ENCODE measurements around the gene LYST.
A peak's percentile ranks its signal among the peaks of the same experiment; 100 is the strongest.
"Not testable (repeated sequence)": the region's sequence is repeated elsewhere in the genome, so short reads cannot be mapped to it uniquely, and the experiment has no call there.

LYST gene

DNA sequence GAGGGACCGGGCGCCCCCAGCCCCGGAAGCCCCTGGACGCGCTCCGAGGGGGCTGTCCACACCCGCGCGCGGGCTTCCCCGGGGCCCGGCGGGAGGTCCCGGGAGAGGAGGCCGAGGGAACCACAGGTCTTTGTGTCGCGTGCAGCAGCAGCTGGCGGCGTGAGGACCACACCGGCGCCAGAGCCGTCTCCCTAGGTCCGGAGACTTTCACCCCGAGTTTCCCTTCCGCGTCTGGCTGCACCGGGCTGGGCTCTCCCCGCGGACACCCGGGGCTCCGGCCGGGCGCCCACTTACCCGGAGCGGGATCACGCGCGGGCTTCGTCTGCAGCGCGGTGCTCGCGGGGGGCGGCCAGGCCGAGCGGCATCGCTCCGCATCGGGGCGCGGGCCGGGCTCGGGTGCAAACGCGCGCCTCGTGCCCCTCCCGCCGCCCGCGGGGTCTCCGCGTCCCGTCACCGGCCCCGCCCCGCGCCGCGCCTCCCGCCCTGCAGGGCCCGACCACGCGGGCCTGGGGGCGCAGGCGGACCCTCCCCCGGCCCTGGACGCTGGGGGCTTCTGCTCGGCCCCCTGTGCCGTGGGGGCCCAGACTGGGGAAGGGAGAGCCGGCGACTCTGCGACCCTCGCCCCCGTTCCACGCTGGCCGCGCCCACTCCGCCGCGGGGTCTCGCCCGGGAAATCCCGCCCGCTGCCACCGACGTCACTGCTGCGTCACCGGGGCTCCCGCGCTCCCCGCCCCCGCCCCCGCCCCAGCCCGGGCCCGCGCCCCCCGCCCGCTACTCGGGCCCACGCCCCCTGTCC lies 217.1 kb downstream of the LYST start, which contains the start of gene GNG4:
Gene GNG4 (minus strand): TSS at position 417 of the 796 bp plus-strand sequence. CDS start 65,946 bp downstream, outside the sequence.
- peak in 1 of 14 donors; percentile 22 for DNase-seq

DNA sequence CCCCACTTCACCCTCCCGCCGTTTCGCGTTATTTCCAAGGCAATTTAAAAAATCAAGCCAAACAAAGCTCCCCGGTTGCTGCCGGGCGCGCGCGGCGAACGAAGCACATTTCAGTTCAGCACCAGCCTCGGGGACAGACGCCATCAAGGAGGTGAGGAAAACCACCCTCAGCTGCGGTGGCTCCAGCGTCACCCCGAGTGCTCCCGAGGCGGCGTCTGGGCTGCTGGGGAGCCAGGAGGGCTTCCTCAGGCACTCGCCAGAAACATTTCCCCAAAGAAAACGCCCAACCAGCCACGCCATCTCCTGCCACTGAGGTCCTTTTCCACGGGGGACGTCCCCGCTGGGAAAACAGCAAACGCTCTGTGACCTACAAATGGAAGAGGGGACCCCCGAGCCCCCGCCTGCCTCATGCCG lies 217.7 kb downstream of the LYST start:
- peak in 3 of 14 donors; percentile 13 to 62 (median 18) for DNase-seq

DNA sequence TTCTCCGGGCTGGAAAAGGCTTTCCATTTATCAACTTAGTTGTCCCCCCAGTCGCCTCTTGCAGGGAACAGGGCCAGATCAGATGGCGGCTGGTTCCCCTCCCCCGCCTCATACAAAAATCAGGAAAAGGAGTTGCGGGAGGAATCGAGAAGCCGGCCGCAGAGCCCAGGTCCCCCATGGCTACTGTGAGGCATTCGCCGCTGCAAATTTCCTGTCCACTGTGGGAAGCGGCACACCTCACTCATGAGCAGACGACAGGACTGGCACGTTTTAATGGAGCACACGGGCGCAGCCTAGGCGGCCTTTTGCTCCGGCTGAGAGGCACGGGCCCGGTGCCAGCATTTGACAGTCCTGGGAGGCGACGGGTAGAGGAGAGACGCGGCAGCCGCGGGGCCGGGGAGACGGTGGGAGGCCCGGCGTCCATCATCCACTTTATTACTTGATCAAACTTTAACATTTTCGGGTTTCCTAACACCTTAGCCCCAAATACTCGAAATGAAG lies 218.2 kb downstream of the LYST start:
- DNase-seq, result peak in 2 of 14 donors; percentile 23 to 82

DNA sequence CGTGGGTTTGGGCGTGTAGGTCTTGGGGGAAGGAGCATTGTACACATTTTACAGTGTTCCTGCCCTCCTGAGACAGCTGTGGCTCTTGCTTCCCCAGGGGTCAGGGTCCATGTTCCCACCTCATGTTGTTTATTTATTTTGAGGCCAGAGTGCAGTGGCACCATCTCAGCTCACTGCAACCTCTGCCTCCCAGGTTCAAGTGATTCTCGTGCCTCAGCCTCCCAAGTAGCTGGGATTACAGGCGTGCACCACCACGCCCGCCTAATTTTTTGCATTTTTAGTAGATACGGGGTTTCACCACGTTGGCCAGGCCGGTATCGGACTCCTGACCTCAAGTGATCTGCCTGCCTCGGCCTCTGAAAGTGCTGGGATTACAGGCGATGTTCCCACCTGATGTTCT lies 219.2 kb downstream of the LYST start:
- DNase-seq, result not testable (repeated sequence)

DNA sequence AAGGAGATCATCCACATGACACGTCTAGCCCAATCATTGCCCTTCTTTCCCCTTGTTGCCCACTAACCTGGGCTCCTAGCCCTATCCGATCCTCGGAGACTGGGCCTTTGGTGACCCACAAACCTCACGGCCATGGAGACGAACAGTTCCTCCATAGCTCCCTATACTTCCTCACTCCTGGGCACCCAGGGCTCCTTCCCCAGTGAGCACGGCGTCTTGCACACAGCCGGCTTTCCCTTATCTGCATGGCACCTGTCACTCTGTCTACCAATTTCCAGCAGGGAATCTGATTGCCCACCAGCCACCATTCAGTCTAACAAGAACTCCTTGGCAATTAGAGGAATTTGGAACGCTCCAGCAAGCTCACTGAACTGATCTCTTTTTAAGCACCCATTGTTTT lies 220.2 kb downstream of the LYST start:
- peak in 1 of 14 donors; percentile 10 for DNase-seq

DNA sequence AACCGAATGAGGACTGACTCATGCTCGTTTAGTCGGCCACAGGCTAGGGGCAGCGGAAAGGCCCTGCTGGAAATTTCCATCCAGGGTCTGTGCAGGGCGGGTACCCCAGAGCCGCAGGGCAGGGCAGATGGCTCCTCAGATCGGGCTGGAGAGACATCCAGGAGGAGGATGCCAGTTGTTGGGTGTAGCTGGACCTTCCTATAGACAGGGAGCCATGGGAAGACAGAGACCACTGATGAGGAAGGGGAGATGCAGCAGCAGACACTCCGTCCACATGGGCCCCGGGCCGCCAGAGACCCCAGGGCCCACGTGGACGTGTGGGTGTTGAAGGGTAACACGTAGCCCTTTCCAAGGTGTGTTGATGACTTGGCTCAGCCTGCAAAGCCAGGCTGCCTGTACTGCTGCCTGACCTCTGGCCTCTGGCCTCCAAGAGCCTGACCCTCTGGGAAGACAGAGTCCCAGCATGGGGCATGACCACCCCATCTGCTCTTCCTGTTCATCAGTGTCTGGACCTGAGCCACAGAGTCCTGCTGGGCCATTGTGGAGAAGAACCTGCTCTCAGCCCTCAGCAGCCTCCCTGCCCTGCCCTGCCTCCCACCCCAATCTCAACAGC lies 221.9 kb downstream of the LYST start:
- DNase-seq, result no peak

DNA sequence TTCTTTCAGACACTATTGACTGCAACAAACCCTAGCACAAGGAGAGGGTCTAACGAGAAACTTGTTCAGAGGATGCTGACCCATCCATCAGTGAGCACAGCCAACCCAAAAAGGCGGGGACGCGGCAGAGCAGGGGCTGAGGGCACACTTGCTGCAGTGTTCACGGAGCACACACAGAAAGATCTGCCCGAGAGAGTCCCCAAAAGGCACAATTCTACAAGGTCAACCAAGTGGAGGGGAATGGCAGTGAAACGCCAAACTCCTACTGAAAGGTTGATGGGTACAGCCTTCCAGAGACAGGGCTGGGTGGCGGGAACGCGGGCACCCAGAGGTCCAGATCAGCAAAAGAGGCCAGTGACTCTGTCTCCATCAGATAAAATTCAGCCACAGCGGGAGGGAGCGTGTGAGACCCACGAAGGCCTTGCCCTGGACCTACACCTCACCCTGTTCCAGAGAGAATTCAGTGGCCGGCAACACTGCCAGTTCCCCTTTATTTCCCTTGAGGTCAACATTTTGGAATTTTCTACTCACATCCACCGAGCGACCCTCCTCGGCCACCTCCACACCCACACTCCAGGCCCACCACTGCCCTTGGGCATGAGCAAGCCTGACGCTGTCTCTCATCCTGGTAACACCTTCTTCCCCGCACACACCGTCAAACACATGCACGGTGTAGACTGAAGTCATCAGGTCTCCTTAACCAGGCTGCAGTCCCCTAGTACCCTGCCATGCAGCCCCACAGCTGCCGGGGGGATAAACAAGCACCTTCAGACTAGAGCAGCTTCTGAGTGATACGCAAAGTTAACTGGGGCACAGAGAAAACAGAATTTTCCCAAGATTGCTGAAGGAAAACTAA lies 222.6 kb downstream of the LYST start:
- no peak for DNase-seq

DNA sequence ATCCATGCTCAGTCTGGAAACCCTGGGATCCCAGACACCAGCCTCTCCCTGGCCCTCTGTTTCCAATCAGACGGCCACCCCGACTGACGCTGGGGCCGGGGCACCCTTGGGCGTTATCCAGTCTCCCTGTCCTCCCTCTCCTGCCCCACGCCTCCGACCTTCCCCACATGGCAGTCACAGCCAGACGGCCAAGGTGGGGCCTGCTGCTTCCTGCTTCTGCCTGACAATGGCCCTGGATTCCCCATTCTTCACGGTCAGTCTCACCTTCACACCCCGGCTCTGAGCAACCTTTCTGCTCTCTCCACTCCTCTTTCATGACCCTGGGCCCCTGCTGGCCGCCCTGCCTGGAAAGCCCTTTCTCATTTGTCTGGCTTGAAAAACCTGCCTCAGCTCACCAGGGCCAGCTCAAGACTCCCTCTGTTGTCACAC lies 223.7 kb downstream of the LYST start:
- no peak for DNase-seq

DNA sequence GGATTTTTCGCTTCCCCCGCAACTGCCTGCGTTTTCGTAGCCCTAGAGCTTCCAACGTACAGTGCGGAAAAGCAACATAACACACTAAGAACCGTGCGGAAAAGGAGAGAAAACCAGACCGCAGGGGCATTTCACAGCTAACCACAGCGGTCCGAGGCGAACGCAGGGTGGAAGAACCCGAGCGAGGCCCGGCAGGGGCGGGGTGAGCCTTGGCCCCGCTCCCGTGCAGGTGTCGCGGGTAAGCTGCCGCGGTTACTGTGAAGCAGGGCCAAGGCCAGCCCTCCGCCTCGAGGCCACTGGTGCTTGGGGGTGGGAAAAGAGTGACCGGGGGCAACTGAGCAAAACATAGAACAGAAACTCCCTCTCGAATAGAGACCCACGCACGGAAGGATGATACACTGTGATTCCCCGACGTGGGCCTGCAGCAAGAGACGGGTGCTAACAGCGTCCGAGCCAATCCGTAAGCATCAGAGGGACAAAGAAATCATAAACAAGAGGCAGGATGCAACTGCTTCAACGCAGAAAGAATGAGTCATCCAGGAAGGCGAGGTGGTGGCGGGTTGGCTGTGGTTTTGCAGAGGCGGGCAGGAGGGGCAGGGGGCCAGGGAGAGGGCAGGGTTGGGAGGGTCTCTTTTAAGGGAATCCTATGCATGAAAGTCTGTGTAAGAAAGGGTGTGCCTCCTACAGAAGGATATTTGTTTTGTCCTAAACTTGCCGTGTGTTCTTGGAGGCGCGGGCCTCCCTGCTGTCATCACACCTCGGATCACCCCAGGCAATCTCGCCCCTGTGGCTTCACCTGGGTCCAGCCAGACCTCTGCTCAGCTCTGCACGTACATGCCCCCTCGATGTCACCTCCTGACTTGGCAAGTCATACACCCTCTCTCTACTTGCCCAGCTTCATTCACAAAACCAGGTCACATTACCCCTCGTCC lies 224.4 kb downstream of the LYST start:
- DNase-seq, result no peak

DNA sequence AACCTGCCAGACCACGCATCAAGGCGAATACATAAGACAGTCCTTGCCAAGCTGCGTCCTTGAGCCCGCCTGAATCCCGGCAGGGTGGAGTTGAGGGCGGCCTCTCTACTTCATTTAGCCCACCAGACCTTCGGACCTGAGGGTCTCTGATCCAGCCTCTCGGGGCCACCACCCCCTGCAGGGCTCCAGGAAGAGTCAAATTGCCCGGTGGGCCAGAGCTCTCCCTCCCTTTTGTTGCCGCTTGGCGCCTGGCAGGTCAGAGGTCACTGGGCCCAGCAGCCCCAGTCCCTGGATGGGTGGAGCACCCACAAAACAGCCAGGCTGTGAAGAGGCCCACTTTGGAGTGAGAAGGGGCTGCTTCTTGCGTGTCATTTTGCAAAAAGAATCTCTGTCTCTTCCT lies 226.1 kb downstream of the LYST start:
- no peak for DNase-seq

DNA sequence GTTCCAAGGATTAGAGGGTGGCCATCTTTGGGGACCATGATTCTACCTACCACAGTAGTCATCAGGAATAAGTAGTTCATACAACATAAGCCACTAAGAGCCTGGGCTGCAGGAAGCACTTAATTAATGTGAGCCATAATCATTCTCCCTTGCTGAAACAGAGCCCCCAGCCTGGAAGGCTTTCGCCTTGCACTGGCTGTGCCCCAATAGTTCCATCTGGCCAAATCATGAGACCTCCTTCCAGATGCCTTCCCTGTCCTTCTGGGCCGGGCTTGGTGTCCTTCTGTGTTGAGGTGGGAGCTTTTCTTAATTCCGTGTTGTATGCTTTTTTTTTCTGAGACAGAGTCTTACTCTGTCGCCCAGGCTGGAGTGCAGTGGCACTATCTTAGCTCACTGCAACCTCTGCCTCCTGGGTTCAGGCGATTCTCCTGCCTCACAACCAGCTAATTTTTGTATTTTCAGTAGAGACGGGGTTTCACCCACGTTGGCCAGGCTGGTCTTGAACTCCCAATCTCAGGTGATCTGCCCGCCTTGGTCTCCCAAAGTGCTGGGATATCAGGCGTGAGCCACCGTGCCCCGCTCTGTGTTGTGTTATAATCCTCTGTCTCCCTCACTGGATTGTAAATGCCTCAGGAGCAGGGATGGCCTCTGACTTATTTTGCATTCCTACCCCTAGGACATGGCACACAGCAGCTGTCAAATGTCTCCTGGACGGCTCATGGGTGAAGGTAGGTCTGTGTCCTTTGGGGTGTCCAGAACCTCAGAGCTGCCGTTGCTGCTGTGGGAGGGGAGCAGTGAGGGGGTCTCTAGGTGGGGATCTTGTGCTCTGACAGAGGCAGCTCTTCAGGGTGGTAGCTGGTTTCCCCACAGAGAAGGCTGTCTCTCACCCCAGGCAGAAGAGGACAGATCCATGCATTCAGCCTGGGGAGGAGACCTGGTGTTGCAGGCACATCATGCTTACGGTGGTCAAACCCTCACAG lies 227.2 kb downstream of the LYST start:
- peak in 1 of 14 donors; percentile 18 for DNase-seq

DNA sequence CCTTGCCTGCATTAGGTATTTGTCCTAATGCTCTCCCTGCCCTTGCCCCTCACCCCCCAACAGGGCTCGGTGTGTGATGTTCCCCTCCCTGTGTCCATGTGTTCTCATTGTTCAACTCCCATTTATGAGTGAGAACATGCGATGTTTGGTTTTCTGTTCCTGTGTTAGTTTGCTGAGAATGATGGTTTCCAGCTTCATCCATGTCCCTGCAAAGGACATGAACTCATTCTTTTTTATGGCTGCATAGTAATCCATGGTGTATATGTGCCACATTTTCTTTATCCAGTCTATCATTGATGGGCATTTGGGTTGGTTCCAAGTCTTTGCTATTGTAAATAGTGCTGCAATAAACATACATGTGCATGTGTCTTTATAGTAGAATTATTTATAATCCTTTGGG lies 228.1 kb downstream of the LYST start:
- DNase-seq, result not testable (repeated sequence)

DNA sequence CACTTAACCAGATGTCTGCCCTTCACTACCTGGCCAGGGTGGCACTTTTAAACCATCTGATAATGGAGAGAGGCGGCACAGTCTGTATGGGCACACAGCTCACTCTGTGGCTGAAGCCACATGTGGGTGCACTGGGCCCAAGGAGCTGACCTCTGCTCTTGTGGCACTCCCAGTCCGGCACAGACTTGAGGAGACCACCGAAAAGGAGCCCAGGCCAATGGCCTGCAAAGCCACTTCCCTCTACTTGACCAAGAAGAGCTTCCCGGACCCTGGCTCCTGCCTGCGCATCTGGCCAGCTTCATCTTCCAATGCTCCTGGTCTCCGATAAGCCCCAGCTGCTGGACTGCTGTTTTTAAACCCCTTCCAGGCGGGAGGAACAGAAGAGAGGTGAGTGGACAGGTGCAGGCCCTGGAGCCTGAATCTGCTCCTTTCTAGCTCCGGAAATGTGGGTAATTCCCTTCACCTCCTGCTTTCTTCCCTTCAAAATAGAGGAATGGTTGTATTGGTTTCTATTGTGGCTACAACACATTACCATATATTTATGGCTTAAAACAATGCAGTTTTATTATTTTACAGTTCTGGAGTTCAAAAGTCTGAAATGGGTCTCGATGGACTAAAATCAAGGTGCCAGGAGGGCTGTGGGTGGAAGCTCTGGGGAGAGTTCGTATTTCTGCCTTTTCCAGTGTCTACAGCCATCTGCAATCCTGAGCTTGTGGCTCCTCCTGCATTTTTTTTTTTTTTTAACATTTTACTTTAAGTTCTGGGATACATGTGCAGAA lies 228.8 kb downstream of the LYST start:
- no peak for DNase-seq

DNA sequence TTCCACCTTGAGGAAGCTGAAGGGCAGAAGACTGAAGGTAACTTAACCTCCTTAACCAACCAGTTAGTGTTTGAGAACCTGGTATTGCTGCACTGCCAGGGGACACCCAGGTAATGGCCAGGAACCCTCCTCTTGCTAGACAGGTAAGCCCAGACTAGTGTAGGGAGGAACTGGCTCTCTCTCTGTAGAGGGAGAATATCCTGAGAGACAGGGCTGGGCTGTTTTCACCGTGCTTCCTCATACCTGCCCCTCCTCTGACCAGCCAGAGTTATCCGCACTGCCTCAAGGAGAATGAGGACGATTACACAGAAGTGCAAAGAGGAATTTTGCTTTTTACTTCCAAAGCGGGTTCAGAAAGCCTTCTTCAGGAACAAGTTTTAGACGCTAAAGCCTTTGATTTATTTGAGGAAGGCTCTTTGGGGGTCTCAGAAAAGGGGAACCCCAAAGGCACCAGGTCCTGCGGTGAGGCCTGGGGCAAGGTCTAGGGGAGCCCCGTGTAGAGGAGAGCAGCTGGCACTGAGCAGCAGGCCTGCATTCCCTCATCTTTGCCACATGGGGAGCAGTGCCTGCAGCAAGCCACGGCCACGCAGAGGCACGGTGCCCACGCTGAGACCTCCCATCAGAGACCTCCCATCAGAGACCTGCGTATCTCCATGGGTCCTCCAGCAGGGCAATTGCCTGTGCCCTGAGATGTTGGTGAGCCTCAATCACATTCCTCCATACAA lies 230.6 kb downstream of the LYST start:
- DNase-seq, result no peak

DNA sequence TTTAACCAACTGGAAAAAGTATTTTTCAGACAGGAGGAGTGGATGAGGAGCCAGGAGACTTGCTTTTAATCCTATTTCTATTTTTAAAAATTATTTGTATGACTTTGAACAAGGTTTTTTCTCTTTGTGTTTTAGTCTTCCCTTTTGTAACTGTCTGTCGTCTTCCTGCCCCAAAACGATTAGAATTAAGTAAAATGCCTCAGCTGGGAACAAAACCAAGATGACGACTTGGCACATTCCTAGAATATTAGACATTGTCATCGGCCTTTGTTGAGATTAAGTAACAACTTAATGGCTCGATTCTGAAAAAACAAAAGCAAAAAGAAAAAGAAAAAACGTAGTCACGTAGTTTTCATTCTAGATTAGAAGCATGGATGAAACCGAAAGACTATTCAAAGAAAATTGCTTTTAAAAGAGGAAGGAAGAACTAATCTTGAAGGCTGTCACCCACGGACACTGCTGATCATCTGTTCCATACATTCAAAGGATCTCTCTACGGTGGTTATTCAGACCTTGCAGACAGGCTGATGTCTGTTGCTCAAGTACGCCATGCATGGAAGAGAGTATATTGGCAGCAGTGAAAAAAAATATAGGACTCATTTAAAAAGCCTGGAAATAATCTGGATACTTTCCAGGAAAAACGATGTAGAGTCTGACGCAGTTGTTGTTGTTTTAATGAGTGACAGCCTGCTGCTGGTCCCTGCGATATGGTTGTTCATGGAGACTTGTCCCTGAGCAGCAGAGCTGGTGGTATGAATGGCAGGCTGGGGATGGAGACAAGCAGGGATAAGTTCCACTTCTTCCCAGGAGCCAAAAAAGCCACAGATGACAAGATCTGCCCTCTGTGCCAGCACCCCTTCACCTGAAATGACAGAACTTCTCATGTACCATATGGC lies 234.0 kb downstream of the LYST start:
- peak in 2 of 14 donors; percentile 17 to 82 for DNase-seq

DNA sequence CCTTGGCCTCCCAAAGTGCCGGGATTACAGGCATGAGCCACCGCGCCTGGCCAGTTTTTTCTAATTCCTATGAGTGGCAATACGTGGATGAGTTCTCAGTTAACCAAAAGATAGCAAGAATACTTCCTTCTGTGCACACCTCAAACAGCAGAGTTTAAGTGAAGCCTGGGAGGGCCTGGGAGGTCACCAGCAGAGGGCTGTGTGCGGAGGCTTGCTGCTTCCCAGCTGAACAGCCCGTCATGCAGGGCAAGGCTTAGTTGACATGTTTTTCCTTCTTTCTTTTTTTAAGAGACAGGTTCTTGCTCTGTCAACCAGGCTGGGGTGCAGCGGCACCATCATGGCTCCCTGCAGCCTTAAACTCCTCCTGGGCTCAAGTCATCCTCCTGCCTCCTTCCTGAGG lies 234.9 kb downstream of the LYST start:
- DNase-seq, result no peak

DNA sequence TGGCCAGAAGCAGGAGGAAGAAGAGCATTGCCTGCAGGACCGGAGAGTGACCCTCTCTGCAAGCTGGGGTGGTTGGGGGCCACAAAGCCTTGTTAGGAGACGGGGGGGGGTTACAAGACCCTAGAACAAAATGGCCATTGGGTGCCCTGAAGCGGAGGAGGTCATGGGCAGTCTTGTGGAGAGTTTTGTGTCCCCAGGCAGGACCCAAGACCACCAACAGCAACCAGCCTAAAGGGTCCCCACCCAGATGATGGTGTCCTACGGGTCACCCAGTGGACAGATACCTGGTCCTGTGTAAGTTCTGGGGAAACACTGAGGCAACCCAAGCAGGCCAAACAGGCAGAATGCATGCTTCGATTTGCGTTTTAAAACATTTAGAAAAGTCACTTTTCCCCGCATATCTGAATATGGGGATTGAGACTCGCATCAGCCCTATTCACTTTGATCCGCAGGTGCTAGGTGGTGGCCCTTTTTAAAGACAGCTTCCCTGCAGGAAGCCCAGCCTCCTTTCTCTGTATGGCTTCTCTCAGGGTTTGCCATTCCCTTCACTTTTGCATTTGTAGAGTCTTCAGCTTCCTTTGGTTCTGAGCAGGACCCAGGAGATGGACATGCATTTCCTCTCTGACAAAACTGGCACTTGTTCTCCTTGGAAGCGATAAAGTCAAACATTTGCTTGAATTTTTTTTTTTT lies 238.2 kb downstream of the LYST start:
- no peak for DNase-seq

All from C1 segment of cervical spinal cord (tissue), 14 donors.